Activated B cell treated with CpG ODN at 0.5 μM for 24 hours (primary cell): ENCODE measurements around the gene FAM221B. TPM values are rescaled to one million over a fixed set of nuclear protein-coding genes. Genes with fewer than 3 reads are reported as not detected.

Source experiments
- ATAC-seq: fragments of 200-7000 bp; cut with Tn5 transposase; one replicate; pipeline ENCODE4 v1.10.0; 2021; ENCODE audit warnings: low read depth, mild to moderate bottlenecking, moderate library complexity
- CTCF ChIA-PET: fragments of 350-600 bp; sonication (Branson Sonifier 250); formaldehyde crosslinking; loops from one replicate; lab custom pipeline; 2021; ENCODE audit warnings: antibody characterized with exemption; lab: Charles Lee
- POLR2A ChIA-PET: fragments of 350-600 bp; sonication (Branson Sonifier 250); formaldehyde crosslinking; loops from one replicate; lab custom pipeline; 2021; ENCODE audit warnings: antibody characterized with exemption; lab: Charles Lee
- DNase-seq: peaks from one replicate; pipeline ENCODE4 v3.0.0; 2022
- H3K27ac Mint-ChIP-seq: one replicate; pipeline ENCODE4 v1.8.0; 2020; ENCODE audit warnings: mixed read lengths
- H3K27me3 Mint-ChIP-seq: one replicate; pipeline ENCODE4 v1.8.0; 2021; ENCODE audit warnings: mixed read lengths
- H3K36me3 Mint-ChIP-seq: one replicate; pipeline ENCODE4 v1.8.0; 2021; ENCODE audit warnings: low read depth, mixed read lengths
- H3K4me1 Mint-ChIP-seq: one replicate; pipeline ENCODE4 v1.8.0; 2021; ENCODE audit warnings: mixed read lengths
- H3K4me3 Mint-ChIP-seq: one replicate; pipeline ENCODE4 v1.8.0; 2020; ENCODE audit warnings: mild to moderate bottlenecking, mixed read lengths
- H3K9me3 Mint-ChIP-seq: one replicate; pipeline ENCODE4 v1.8.0; 2020; ENCODE audit warnings: mixed read lengths
- CTCF ChIP-seq: fragments of 200-600 bp; IDR thresholded peaks from one replicate; pipeline ENCODE4 v1.8.0; 2022; ENCODE audit warnings: antibody characterized with exemption, mild to moderate bottlenecking
- intact Hi-C: fragments of 100-400 bp; cut with micrococcal nuclease; formaldehyde crosslinking; loops from one replicate; pipeline ENCODE4 v1.15.1; 2024
- total RNA-seq: library from RNA; stranded (reverse); gene quantifications from 2 replicates; pipeline ENCODE4 v1.2.3, GENCODE V29; 2022

FAM221B gene
- total RNA-seq, 1 donor from 2014 or later, result not detected

- POLR2A ChIA-PET, result no interaction called here
- H3K27ac Mint-ChIP-seq, result no peak overlapping the region
- H3K4me1 Mint-ChIP-seq, result no peaks in the 10 kb centered on the region
- CTCF ChIA-PET, result no interaction called here
- no peak for TF ChIP-seq CTCF
- intact Hi-C loops, result no loop called here
- no peak for DNase-seq
- H3K4me3 Mint-ChIP-seq, result no peak overlapping the region
- ATAC-seq, result no peak
- H3K36me3 Mint-ChIP-seq, result no peaks in the 10 kb centered on the region
- peaks cover 2% of the 10 kb centered on the region for H3K27me3 Mint-ChIP-seq
- H3K9me3 Mint-ChIP-seq, result no peaks in the 10 kb centered on the region
These were observed 41.2 kb upstream of the FAM221B start for GRCh38 chr9:35869621-35870216.

- TF ChIP-seq CTCF, result no peak
- H3K36me3 Mint-ChIP-seq, result no peaks in the 10 kb centered on the region
- H3K9me3 Mint-ChIP-seq, result no peaks in the 10 kb centered on the region
- H3K27ac Mint-ChIP-seq, result no peak overlapping the region
- ChIA-PET POLR2A (no interaction called here), CTCF (interaction anchor here (1.5 kb wide), 1 partner anchor 13 kb away, joined by 4 read pairs; no protein-coding TSS in a partner anchor)
- ATAC-seq (no peak), DNase-seq (no peak)
- H3K27me3 Mint-ChIP-seq, result peaks cover 2% of the 10 kb centered on the region
- intact Hi-C loops, result no loop called here
- H3K4me3 Mint-ChIP-seq, result no peak overlapping the region
- no peaks in the 10 kb centered on the region for H3K4me1 Mint-ChIP-seq
These were observed 40.4 kb upstream of the FAM221B start for GRCh38 chr9:35868933-35869332.

- ChIA-PET CTCF (no interaction called here), POLR2A (no interaction called here)
- H3K36me3 Mint-ChIP-seq, result no peaks in the 10 kb centered on the region
- H3K4me1 Mint-ChIP-seq, result no peaks in the 10 kb centered on the region
- no peak for TF ChIP-seq CTCF
- DNase-seq (no peak), ATAC-seq (no peak)
- H3K27ac Mint-ChIP-seq, result no peak overlapping the region
- no peaks in the 10 kb centered on the region for H3K9me3 Mint-ChIP-seq
- H3K4me3 Mint-ChIP-seq, result no peak overlapping the region
- peaks cover 6% of the 10 kb centered on the region for H3K27me3 Mint-ChIP-seq
- intact Hi-C loops, result no loop called here
These were observed 39.0 kb upstream of the FAM221B start for GRCh38 chr9:35867538-35867937.

- Mint-ChIP-seq H3K4me1 (no peaks in the 10 kb centered on the region), H3K36me3 (no peaks in the 10 kb centered on the region), H3K27ac (no peak overlapping the region), H3K4me3 (no peak overlapping the region), H3K27me3 (peaks cover 15% of the 10 kb centered on the region), H3K9me3 (no peaks in the 10 kb centered on the region)
- TF ChIP-seq CTCF, result no peak
- intact Hi-C loops, result no loop called here
- CTCF ChIA-PET, result interaction anchor here (1.9 kb wide), 1 partner anchor 17 kb away, joined by 5 read pairs; no protein-coding TSS in a partner anchor
- POLR2A ChIA-PET, result no interaction called here
- DNase-seq (no peak), ATAC-seq (no peak)
These were observed 36.2 kb upstream of the FAM221B start for GRCh38 chr9:35864695-35865255.

GRCh38 chr9:35863583-35863982 is 35.1 kb upstream of the FAM221B start:
- ATAC-seq (no peak), DNase-seq (no peak)
- H3K36me3 Mint-ChIP-seq, result no peaks in the 10 kb centered on the region
- no peak overlapping the region for H3K27ac Mint-ChIP-seq
- ChIA-PET POLR2A (no interaction called here), CTCF (interaction anchor here (1.5 to 1.9 kb wide), 2 partner anchors 19 to 37 kb away, joined by 5 read pairs; no protein-coding TSS in a partner anchor)
- H3K9me3 Mint-ChIP-seq, result no peaks in the 10 kb centered on the region
- intact Hi-C loops, result no loop called here
- peaks cover 15% of the 10 kb centered on the region for H3K27me3 Mint-ChIP-seq
- H3K4me3 Mint-ChIP-seq, result no peak overlapping the region
- no peak for TF ChIP-seq CTCF
- peaks cover 3% of the 10 kb centered on the region for H3K4me1 Mint-ChIP-seq
